Bronchial epithelial cell (primary cell): ENCODE data around the gene SEC16B. TPM values are rescaled to one million over a fixed set of nuclear protein-coding genes. Genes with fewer than 3 reads are reported as not detected.

Experiments used
- DNase-seq: peaks from one replicate; pipeline ENCODE4 v3.0.0-alpha.2; 2010; ENCODE audit warnings: low read depth
- FAIRE-seq: peaks from 2 replicates; lab custom pipeline; 2011; peaks lifted over from hg19 to GRCh38; lab: Jason Lieb, UNC
- H3K27me3 ChIP-seq: 2 replicates; pipeline ENCODE4 v1.5.1; 2011; ENCODE audit warnings: low read length; ENCODE audit not compliant: control insufficient read depth, insufficient read depth
- H3K36me3 ChIP-seq: 2 replicates; pipeline ENCODE4 v1.5.1; 2011; ENCODE audit warnings: low read length; ENCODE audit not compliant: control insufficient read depth, insufficient read depth
- H3K4me3 ChIP-seq: 2 replicates; pipeline ENCODE4 v1.5.1; 2011; ENCODE audit warnings: mild to moderate bottlenecking, low read depth, low read length, control low read depth
- CTCF ChIP-seq: IDR thresholded peaks from 2 replicates; pipeline ENCODE4 v1.5.1; 2011; ENCODE audit warnings: mild to moderate bottlenecking, moderate library complexity, low read length, control low read depth, inconsistent platforms; ENCODE audit not compliant: insufficient read depth, severe bottlenecking
- total RNA-seq: library from RNA; depleted of rRNA; stranded (reverse); fragments of >200 nt; gene quantifications from 2 replicates; pipeline ENCODE4 v1.2.1, GENCODE V29; 2014

SEC16B gene
- total RNA-seq, 1 donor from 2014 or later: 0.26 TPM

GRCh38 chr1:177964336-177964735 is 5.5 kb downstream of the SEC16B start:
- DNase-seq (no peak), FAIRE-seq (no peak)
- H3K36me3 ChIP-seq: no peaks in the 10 kb centered on the region
- H3K27me3 ChIP-seq: no peaks in the 10 kb centered on the region
- H3K4me3 ChIP-seq: no peak overlapping the region
- TF ChIP-seq CTCF: no peak

- DNase-seq: no peak
- H3K4me3 ChIP-seq: no peak overlapping the region
- FAIRE-seq: no peak
- no peak for TF ChIP-seq CTCF
- no peaks in the 10 kb centered on the region for H3K36me3 ChIP-seq
- H3K27me3 ChIP-seq: no peaks in the 10 kb centered on the region
These were observed 8.8 kb downstream of the SEC16B start for GRCh38 chr1:177960939-177961622.

GRCh38 chr1:177959811-177960515 is 9.9 kb downstream of the SEC16B start:
- H3K36me3 ChIP-seq: no peaks in the 10 kb centered on the region
- TF ChIP-seq CTCF: peak; percentile 27
- H3K4me3 ChIP-seq: no peak overlapping the region
- DNase-seq: peak; percentile 48
- FAIRE-seq: no peak
- no peaks in the 10 kb centered on the region for H3K27me3 ChIP-seq

GRCh38 chr1:177958092-177958491 is 11.8 kb downstream of the SEC16B start:
- no peak overlapping the region for H3K4me3 ChIP-seq
- TF ChIP-seq CTCF: no peak
- no peaks in the 10 kb centered on the region for H3K36me3 ChIP-seq
- FAIRE-seq (no peak), DNase-seq (no peak)
- H3K27me3 ChIP-seq: no peaks in the 10 kb centered on the region

- DNase-seq (no peak), FAIRE-seq (no peak)
- TF ChIP-seq CTCF: no peak
- Histone ChIP-seq H3K27me3 (no peaks in the 10 kb centered on the region), H3K4me3 (no peak overlapping the region), H3K36me3 (no peaks in the 10 kb centered on the region)
These were observed 15.8 kb downstream of the SEC16B start for GRCh38 chr1:177954076-177954475.
